IgD-negative memory B cell (primary cell): ENCODE data around the gene RPA1. TPM values are rescaled to one million over a fixed set of nuclear protein-coding genes. Genes with fewer than 3 reads are reported as not detected.

Experiments
- H3K27ac Mint-ChIP-seq, 3 donors: one replicate each; pipeline ENCODE4 v1.8.0; 2020 to 2022; ENCODE audit warnings: mild to moderate bottlenecking in 3 of 3, mixed read lengths in 3 of 3, moderate library complexity in 1 of 3
- H3K27me3 Mint-ChIP-seq: one replicate; pipeline ENCODE4 v1.8.0; 2021; ENCODE audit warnings: mixed read lengths
- H3K36me3 Mint-ChIP-seq: one replicate; pipeline ENCODE4 v1.8.0; 2020; ENCODE audit warnings: mild to moderate bottlenecking, mixed read lengths
- H3K4me1 Mint-ChIP-seq, 3 donors: one replicate each; pipeline ENCODE4 v1.8.0; 2020 to 2022; ENCODE audit warnings: mixed read lengths in 3 of 3, mild to moderate bottlenecking in 1 of 3
- H3K4me3 Mint-ChIP-seq, 4 donors: one replicate each; pipeline ENCODE4 v1.8.0; 2020 to 2022; ENCODE audit warnings: mild to moderate bottlenecking in 4 of 4, mixed read lengths in 4 of 4, moderate library complexity in 3 of 4
- H3K9me3 Mint-ChIP-seq, 3 donors: one replicate each; pipeline ENCODE4 v1.8.0; 2020 to 2021; ENCODE audit warnings: mixed read lengths in 3 of 3, mild to moderate bottlenecking in 1 of 3
- polyA plus RNA-seq: library from polyadenylated mRNA; unstranded; fragments of 300-500 nt; fragmentation: Illumina TruSeq; gene quantifications from one replicate; pipeline ENCODE4 v1.2.3, GENCODE V29; 2021

RPA1 gene
- polyA plus RNA-seq, 1 donor from 2014 or later, result 57.7 TPM

DNA sequence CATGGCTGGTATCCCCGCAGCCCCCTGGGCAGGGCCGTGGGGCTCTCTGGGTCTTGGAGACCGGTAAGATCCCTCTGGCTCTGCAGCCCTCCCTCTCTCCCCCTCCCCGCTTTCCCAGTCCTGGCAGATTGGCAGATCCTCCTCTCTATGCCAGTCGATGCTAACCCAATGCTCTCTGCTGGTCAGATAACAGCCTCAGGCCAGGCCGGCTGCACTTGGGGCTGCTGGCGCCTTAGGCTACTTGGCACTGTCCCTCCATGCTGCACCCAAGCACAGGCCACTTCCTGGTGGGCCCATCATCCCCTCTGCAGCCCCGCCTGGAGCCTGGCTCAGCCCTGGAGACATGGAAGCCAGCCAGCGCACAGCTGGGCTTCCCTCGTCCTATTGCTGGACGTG, 113.6 kb downstream of the RPA1 start:
- Mint-ChIP-seq H3K9me3 (no peaks in the 10 kb centered on the region), H3K27me3 (no peaks in the 10 kb centered on the region), H3K27ac (no peak overlapping the region)

DNA sequence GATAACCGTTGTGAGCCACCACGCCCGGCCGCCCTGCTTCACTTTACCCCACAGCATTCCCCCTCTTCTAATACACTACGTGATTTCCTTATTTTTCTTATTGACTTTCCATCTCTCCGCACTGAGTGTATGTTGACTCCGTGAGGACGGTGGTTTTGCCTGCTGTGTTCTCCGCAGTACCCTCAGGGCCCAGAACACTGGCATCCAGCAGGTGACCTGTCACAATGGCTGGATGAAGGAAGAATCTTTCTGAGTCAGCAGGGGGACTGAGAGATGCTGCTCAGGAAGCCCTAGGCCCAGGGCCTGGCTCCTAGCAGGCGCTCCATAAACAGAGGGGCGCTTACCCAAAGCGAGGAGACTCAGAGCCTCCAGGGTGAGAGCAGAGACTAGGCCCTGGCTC, 115.8 kb downstream of the RPA1 start:
- Mint-ChIP-seq H3K9me3 (no peaks in the 10 kb centered on the region), H3K36me3 (peaks cover 7% of the 10 kb centered on the region), H3K4me3 (no peak overlapping the region), H3K4me1 (no peaks in the 10 kb centered on the region), H3K27me3 (peaks cover 2% of the 10 kb centered on the region), H3K27ac (no peak overlapping the region)

More for the DNA sequence above, 113.6 kb downstream of the RPA1 start:
- Mint-ChIP-seq H3K4me1 (no peaks in the 10 kb centered on the region), H3K4me3 (no peak overlapping the region), H3K36me3 (peaks cover 5% of the 10 kb centered on the region)

- peaks cover 7% of the 10 kb centered on the region for H3K36me3 Mint-ChIP-seq
- no peaks in the 10 kb centered on the region for H3K4me1 Mint-ChIP-seq
- H3K9me3 Mint-ChIP-seq, result no peaks in the 10 kb centered on the region
- peaks cover 3% of the 10 kb centered on the region for H3K27me3 Mint-ChIP-seq
- no peak overlapping the region for H3K27ac Mint-ChIP-seq
- H3K4me3 Mint-ChIP-seq, result no peak overlapping the region
Measured at GRCh38 chr17:1946021-1946932, 116.5 kb downstream of the RPA1 start.

- Mint-ChIP-seq H3K4me3 (peak overlapping the region in 1 of 4 donors; percentile 28), H3K4me1 (no peaks in the 10 kb centered on the region), H3K36me3 (peaks cover 7% of the 10 kb centered on the region), H3K27me3 (peaks cover 5% of the 10 kb centered on the region), H3K27ac (no peak overlapping the region), H3K9me3 (no peaks in the 10 kb centered on the region)
Measured at GRCh38 chr17:1947229-1947742, 117.5 kb downstream of the RPA1 start.

GRCh38 chr17:1947743-1948516, 118.1 kb downstream of the RPA1 start:
- Mint-ChIP-seq H3K4me1 (no peaks in the 10 kb centered on the region), H3K4me3 (no peak overlapping the region), H3K27ac (no peak overlapping the region), H3K9me3 (no peaks in the 10 kb centered on the region), H3K36me3 (peaks cover 7% of the 10 kb centered on the region), H3K27me3 (peaks cover 5% of the 10 kb centered on the region)

DNA sequence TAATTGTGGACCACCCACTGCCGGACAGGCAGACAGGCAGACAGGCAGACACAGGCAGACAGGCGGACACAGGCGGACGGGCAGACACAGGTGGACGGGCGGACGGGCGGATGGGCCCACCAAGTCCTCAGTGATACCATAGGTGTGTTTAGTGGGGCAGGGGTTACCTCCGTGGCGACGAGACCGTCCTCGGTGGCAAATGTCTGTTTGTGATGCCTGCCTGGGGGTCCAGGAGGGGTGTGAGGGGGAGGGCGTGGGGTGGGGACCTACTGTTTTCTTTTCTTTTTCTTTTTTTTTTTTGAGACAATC, 118.7 kb downstream of the RPA1 start:
- Mint-ChIP-seq H3K36me3 (peaks cover 7% of the 10 kb centered on the region), H3K9me3 (no peaks in the 10 kb centered on the region), H3K27me3 (peaks cover 5% of the 10 kb centered on the region), H3K4me1 (no peaks in the 10 kb centered on the region), H3K4me3 (no peak overlapping the region), H3K27ac (no peak overlapping the region)

Other genes with a start within 250 kb of the RPA1 start
- gene SLC43A2, start 201.2 kb upstream of the RPA1 start, polyA plus RNA-seq, result 27.3 TPM
- gene SCARF1, start 184.3 kb upstream of the RPA1 start, polyA plus RNA-seq, result 0.19 TPM
- gene RILP, start 180.1 kb upstream of the RPA1 start, polyA plus RNA-seq, result 2.6 TPM
- 156 TPM for gene PRPF8, start 145.1 kb upstream of the RPA1 start, polyA plus RNA-seq
- not detected for gene TLCD2, start 119.6 kb upstream of the RPA1 start, polyA plus RNA-seq
- 21.6 TPM for gene WDR81, start 105.3 kb upstream of the RPA1 start, polyA plus RNA-seq
- 1.2 TPM for gene SERPINF2, start 87.1 kb upstream of the RPA1 start, polyA plus RNA-seq
- gene SERPINF1, start 67.9 kb upstream of the RPA1 start, polyA plus RNA-seq, result 8.3 TPM
- gene SMYD4, start 103 bp upstream of the RPA1 start, polyA plus RNA-seq, result 12.7 TPM
- 0.44 TPM for gene RTN4RL1, start 195.3 kb downstream of the RPA1 start, polyA plus RNA-seq
- gene DPH1, start 200.1 kb downstream of the RPA1 start, polyA plus RNA-seq, result 34.4 TPM
- gene OVCA2, start 212.0 kb downstream of the RPA1 start, polyA plus RNA-seq, result 62.5 TPM
- 0.88 TPM for gene HIC1, start 225.1 kb downstream of the RPA1 start, polyA plus RNA-seq